22Rv1 (cell line): ENCODE results near the gene ADCY7.

Source experiments
- ZFX ChIP-seq: fragments of 450-650 bp; IDR thresholded peaks from 2 replicates; pipeline ENCODE4 v1.6.1; 2017; ENCODE audit warnings: antibody characterized with exemption, borderline replicate concordance
- TF ChIP-seq, protein P1 (sequence below): fragments of 450-650 bp; IDR thresholded peaks from 2 replicates; pipeline ENCODE4 v1.5.1; 2017; ENCODE audit warnings: mild to moderate bottlenecking

DNA sequence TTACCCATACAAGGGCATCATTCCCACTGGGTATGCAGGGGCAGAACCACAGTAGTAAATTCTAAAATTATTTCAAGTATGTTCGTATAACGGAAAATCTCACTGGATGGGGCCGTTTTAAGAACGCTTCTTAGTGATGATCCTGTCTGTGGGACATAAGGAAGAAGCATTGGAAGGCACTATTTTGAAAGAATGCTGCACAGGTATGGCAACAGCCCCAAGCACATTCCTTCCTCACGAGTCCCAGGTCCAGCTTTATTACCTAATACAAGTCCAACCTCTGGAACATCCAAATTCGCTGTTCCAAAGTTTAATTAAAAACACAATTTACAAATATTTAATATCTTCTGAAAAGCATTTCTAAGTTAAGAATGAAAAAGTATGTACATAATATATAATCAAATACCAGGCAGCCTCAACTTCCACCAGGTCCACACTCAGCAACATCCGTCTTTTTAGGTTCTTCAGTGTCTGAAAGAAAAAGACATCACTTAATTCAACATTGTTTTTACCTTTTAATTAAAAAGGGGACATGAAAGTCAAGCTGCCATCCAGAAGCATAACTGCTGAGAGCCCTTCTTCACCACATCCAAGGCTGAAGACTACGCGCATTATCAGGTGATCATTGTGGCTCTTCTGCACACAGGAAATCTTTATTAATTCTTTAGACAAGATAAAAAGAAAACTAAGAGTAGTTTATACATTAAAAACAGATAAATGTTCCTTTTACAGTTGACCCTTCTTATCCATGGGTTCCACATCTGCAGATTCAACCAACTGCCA lies 52.6 kb downstream of the ADCY7 start:
- TF ChIP-seq, protein P1, sequence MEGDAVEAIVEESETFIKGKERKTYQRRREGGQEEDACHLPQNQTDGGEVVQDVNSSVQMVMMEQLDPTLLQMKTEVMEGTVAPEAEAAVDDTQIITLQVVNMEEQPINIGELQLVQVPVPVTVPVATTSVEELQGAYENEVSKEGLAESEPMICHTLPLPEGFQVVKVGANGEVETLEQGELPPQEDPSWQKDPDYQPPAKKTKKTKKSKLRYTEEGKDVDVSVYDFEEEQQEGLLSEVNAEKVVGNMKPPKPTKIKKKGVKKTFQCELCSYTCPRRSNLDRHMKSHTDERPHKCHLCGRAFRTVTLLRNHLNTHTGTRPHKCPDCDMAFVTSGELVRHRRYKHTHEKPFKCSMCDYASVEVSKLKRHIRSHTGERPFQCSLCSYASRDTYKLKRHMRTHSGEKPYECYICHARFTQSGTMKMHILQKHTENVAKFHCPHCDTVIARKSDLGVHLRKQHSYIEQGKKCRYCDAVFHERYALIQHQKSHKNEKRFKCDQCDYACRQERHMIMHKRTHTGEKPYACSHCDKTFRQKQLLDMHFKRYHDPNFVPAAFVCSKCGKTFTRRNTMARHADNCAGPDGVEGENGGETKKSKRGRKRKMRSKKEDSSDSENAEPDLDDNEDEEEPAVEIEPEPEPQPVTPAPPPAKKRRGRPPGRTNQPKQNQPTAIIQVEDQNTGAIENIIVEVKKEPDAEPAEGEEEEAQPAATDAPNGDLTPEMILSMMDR, result no peak
- no peak for TF ChIP-seq ZFX
